AG04450 (cell line): Measurements from ENCODE around the gene LAMC2. TPM values are rescaled to one million over a fixed set of nuclear protein-coding genes. Genes with fewer than 3 reads are reported as not detected.
"Not testable (repeated sequence)": the region's sequence is repeated elsewhere in the genome, so short reads cannot be mapped to it uniquely, and the experiment has no call there.

Source experiments
- CTCF ChIA-PET: fragments of 300-600, 350-600 bp; formaldehyde crosslinking; extraction: SDS; loops from one replicate; lab custom pipeline; 2022; ENCODE audit warnings: antibody characterized with exemption, inconsistent platforms; lab: Charles Lee
- POLR2A ChIA-PET: fragments of 350-600 bp; formaldehyde crosslinking; extraction: SDS; loops from one replicate; lab custom pipeline; 2021; ENCODE audit warnings: antibody characterized with exemption, inconsistent platforms; lab: Yijun Ruan, JAX
- DNase-seq: peaks from one replicate; pipeline ENCODE4 v3.0.0-alpha.2; 2011; ENCODE audit warnings: low read depth, low spot score
- H3K27ac ChIP-seq: one replicate; pipeline ENCODE4 v1.5.1; 2012; ENCODE audit warnings: low read depth, low read length, control low read depth
- H3K27me3 ChIP-seq: one replicate; pipeline ENCODE4 v1.6.0; 2012; ENCODE audit warnings: low read length; ENCODE audit not compliant: control insufficient read depth, insufficient read depth
- H3K4me3 ChIP-seq: 2 replicates; pipeline ENCODE4 v1.5.1; 2011; ENCODE audit warnings: mild to moderate bottlenecking, low read depth, low read length, control low read depth
- H3K9me3 ChIP-seq: 2 replicates; pipeline ENCODE4 v1.5.1; 2012; ENCODE audit warnings: low read length; ENCODE audit not compliant: control insufficient read depth, insufficient read depth
- CTCF ChIP-seq: IDR thresholded peaks from 2 replicates; pipeline ENCODE4 v1.5.1; 2011; ENCODE audit warnings: low read depth, low read length, control low read depth, inconsistent platforms
- polyA plus RNA-seq: library from polyadenylated mRNA; depleted of rRNA; stranded (reverse); fragments of >200 nt; gene quantifications from 2 replicates; pipeline ENCODE4 v1.2.3, GENCODE V29; 2011

LAMC2 gene
- polyA plus RNA-seq, 1 experiment = 1.6 TPM

- DNase-seq = no peak
- no peaks in the 10 kb centered on the region for H3K9me3 ChIP-seq
- POLR2A ChIA-PET = no interaction called here
- CTCF ChIA-PET = interaction anchor here (1.2 kb wide), 1 partner anchor 86 kb away, joined by 3 read pairs; no protein-coding TSS in a partner anchor
- H3K4me3 ChIP-seq = no peak overlapping the region
- TF ChIP-seq CTCF = no peak
- no peaks in the 10 kb centered on the region for H3K27me3 ChIP-seq
- no peak overlapping the region for H3K27ac ChIP-seq
Observed at GRCh38 chr1:183149273-183149672, 36.8 kb upstream of the LAMC2 start.

GRCh38 chr1:183150032-183150431 is 36.0 kb upstream of the LAMC2 start:
- CTCF ChIA-PET, H3K27ac ChIP-seq: not testable (repeated sequence)
- POLR2A ChIA-PET = interaction anchor here (0.6 kb wide), 1 partner anchor 121 kb away, joined by 5 read pairs; no protein-coding TSS in a partner anchor

GRCh38 chr1:183150445-183150844 is 35.6 kb upstream of the LAMC2 start:
- ChIA-PET CTCF (interaction anchor here (0.7 kb wide), 1 partner anchor 867 kb away, joined by 3 read pairs; no protein-coding TSS in a partner anchor), POLR2A (interaction anchor here (0.6 kb wide), 1 partner anchor 122 kb away, joined by 5 read pairs; no protein-coding TSS in a partner anchor)
- Histone ChIP-seq H3K9me3 (no peaks in the 10 kb centered on the region), H3K27ac (no peak overlapping the region), H3K4me3 (no peak overlapping the region), H3K27me3 (no peaks in the 10 kb centered on the region)
- no peak for TF ChIP-seq CTCF
- no peak for DNase-seq

More at GRCh38 chr1:183150032-183150431, 36.0 kb upstream of the LAMC2 start:
- H3K27me3 ChIP-seq, DNase-seq, H3K9me3 ChIP-seq, H3K4me3 ChIP-seq: not testable (repeated sequence)

- CTCF ChIA-PET = interaction anchor here (1.1 to 1.3 kb wide), 2 partner anchors 83 to 190 kb away, joined by 3 to 6 read pairs; no protein-coding TSS in a partner anchor
- H3K27me3 ChIP-seq = no peaks in the 10 kb centered on the region
- no peak overlapping the region for H3K4me3 ChIP-seq
- POLR2A ChIA-PET = interaction anchor here (0.7 kb wide), 1 partner anchor 108 kb away, joined by 5 read pairs; no protein-coding TSS in a partner anchor
- DNase-seq = no peak
- no peak for TF ChIP-seq CTCF
- no peaks in the 10 kb centered on the region for H3K9me3 ChIP-seq
- no peak overlapping the region for H3K27ac ChIP-seq
Observed at GRCh38 chr1:183152180-183152579, 33.9 kb upstream of the LAMC2 start.

- DNase-seq = no peak
- H3K27me3 ChIP-seq = no peaks in the 10 kb centered on the region
- no peak overlapping the region for H3K4me3 ChIP-seq
- ChIA-PET POLR2A (no interaction called here), CTCF (interaction anchor here (0.6 kb wide), 1 partner anchor 165 kb away, joined by 3 read pairs; no protein-coding TSS in a partner anchor)
- peaks cover 3% of the 10 kb centered on the region; the same call in 1 of the 2 replicates for H3K9me3 ChIP-seq
- no peak for TF ChIP-seq CTCF
- no peak overlapping the region for H3K27ac ChIP-seq
Observed at GRCh38 chr1:183155939-183156338, 30.1 kb upstream of the LAMC2 start.
